SK-N-SH treated with all-trans-retinoic acid at 6 μM for 48 hours (cell line): Measurements from ENCODE around the gene IL18.

Experiments used
- ATAC-seq: fragments of 200-7000 bp; cut with Tn5 transposase; 3 replicates; pipeline ENCODE4 v1.9.1; 2020; ENCODE audit warnings: mild to moderate bottlenecking, moderate library complexity
- ARNTL ChIP-seq: fragments of 450-650 bp; formaldehyde crosslinking; IDR thresholded peaks from 2 replicates; pipeline ENCODE4 v1.5.0; 2020; ENCODE audit warnings: low read depth, mild to moderate bottlenecking, moderate library complexity, borderline replicate concordance
- BACH2 ChIP-seq: fragments of 250-450 bp; sonication (Bioruptor Pico); IDR thresholded peaks from 2 replicates; pipeline ENCODE4 v1.9.0; 2021; ENCODE audit warnings: mild to moderate bottlenecking, borderline replicate concordance
- CREB5 ChIP-seq: fragments of 250-450 bp; sonication (Bioruptor Pico); IDR thresholded peaks from 2 replicates; pipeline ENCODE4 v1.5.1; 2020; ENCODE audit warnings: low read depth, mild to moderate bottlenecking, moderate library complexity
- CSDC2 ChIP-seq: fragments of 250-450 bp; sonication (Bioruptor Pico); IDR thresholded peaks from 2 replicates; pipeline ENCODE4 v1.5.0; 2020; ENCODE audit warnings: mild to moderate bottlenecking, moderate library complexity
- ESRRG ChIP-seq: fragments of 250-450 bp; sonication (Bioruptor Pico); IDR thresholded peaks from 2 replicates; pipeline ENCODE4 v1.6.1; 2021; ENCODE audit warnings: mild to moderate bottlenecking
- GLIS3 ChIP-seq: fragments of 250-450 bp; sonication (Bioruptor Pico); IDR thresholded peaks from 2 replicates; pipeline ENCODE4 v1.5.0; 2020; ENCODE audit warnings: mild to moderate bottlenecking, moderate library complexity
- ISL1 ChIP-seq: fragments of 250-450 bp; sonication (Bioruptor Pico); IDR thresholded peaks from 2 replicates; pipeline ENCODE4 v2.1.2; 2022; ENCODE audit warnings: mild to moderate bottlenecking, moderate library complexity
- OSR1 ChIP-seq: fragments of 250-450 bp; sonication (Bioruptor Pico); IDR thresholded peaks from 2 replicates; pipeline ENCODE4 v1.8.0; 2022; ENCODE audit warnings: moderate library complexity, mild to moderate bottlenecking, inconsistent platforms
- PATZ1 ChIP-seq: fragments of 250-450 bp; sonication (Bioruptor Pico); IDR thresholded peaks from 2 replicates; pipeline ENCODE4 v1.8.0; 2020; ENCODE audit warnings: mild to moderate bottlenecking, moderate library complexity, borderline replicate concordance
- POU6F1 ChIP-seq: fragments of 250-450 bp; sonication (Bioruptor Pico); IDR thresholded peaks from 2 replicates; pipeline ENCODE4 v1.8.0; 2021; ENCODE audit warnings: low read depth, mild to moderate bottlenecking, moderate library complexity, borderline replicate concordance
- PPARA ChIP-seq: fragments of 250-450 bp; sonication (Bioruptor Pico); IDR thresholded peaks from 2 replicates; pipeline ENCODE4 v1.5.0; 2020; ENCODE audit warnings: mild to moderate bottlenecking, borderline replicate concordance
- RARB ChIP-seq: fragments of 250-450 bp; sonication (Bioruptor Pico); IDR thresholded peaks from 2 replicates; pipeline ENCODE4 v1.8.0; 2021; ENCODE audit warnings: mild to moderate bottlenecking, moderate library complexity
- SNAI2 ChIP-seq: fragments of 250-450 bp; sonication (Bioruptor Pico); IDR thresholded peaks from 2 replicates; pipeline ENCODE4 v1.5.0; 2020; ENCODE audit warnings: mild to moderate bottlenecking, moderate library complexity
- TCF4 ChIP-seq: fragments of 250-450 bp; sonication (Bioruptor Pico); IDR thresholded peaks from 2 replicates; pipeline ENCODE4 v1.8.0; 2021; ENCODE audit warnings: mild to moderate bottlenecking, moderate library complexity, borderline replicate concordance
- TOX ChIP-seq: fragments of 250-450 bp; sonication (Bioruptor Pico); IDR thresholded peaks from 2 replicates; pipeline ENCODE4 v1.8.0; 2021; ENCODE audit warnings: mild to moderate bottlenecking, moderate library complexity, borderline replicate concordance
- TSHZ2 ChIP-seq: fragments of 250-450 bp; sonication (Bioruptor Pico); IDR thresholded peaks from 2 replicates; pipeline ENCODE4 v1.5.0; 2020; ENCODE audit warnings: mild to moderate bottlenecking, moderate library complexity
- ZC3H10 ChIP-seq: fragments of 250-450 bp; sonication (Bioruptor Pico); IDR thresholded peaks from 2 replicates; pipeline ENCODE4 v1.5.1; 2021; ENCODE audit warnings: mild to moderate bottlenecking, moderate library complexity
- ZFP3 ChIP-seq: fragments of 250-450 bp; sonication (Bioruptor Pico); IDR thresholded peaks from 2 replicates; pipeline ENCODE4 v1.5.0; 2020; ENCODE audit warnings: mild to moderate bottlenecking, moderate library complexity
- ZFP30 ChIP-seq: fragments of 450-650 bp; formaldehyde crosslinking; IDR thresholded peaks from 2 replicates; pipeline ENCODE4 v1.5.0; 2022; ENCODE audit warnings: mild to moderate bottlenecking, moderate library complexity
- ZNF565 ChIP-seq: fragments of 450-650 bp; formaldehyde crosslinking; conservative IDR thresholded peaks from 2 replicates; pipeline ENCODE4 v1.5.0; 2020; ENCODE audit warnings: low read depth, mild to moderate bottlenecking, moderate library complexity
- ZNF70 ChIP-seq: fragments of 450-650 bp; formaldehyde crosslinking; IDR thresholded peaks from 2 replicates; pipeline ENCODE4 v1.5.0; 2020; ENCODE audit warnings: mild to moderate bottlenecking, moderate library complexity
- ZNF8 ChIP-seq: fragments of 450-650 bp; formaldehyde crosslinking; IDR thresholded peaks from 2 replicates; pipeline ENCODE4 v1.5.0; 2020; ENCODE audit warnings: mild to moderate bottlenecking, moderate library complexity
- TF ChIP-seq, protein P1 (sequence below): fragments of 250-450 bp; sonication (Bioruptor Pico); IDR thresholded peaks from 2 replicates; pipeline ENCODE4 v1.5.1; 2021; ENCODE audit warnings: mild to moderate bottlenecking, moderate library complexity

Gene IL18

DNA sequence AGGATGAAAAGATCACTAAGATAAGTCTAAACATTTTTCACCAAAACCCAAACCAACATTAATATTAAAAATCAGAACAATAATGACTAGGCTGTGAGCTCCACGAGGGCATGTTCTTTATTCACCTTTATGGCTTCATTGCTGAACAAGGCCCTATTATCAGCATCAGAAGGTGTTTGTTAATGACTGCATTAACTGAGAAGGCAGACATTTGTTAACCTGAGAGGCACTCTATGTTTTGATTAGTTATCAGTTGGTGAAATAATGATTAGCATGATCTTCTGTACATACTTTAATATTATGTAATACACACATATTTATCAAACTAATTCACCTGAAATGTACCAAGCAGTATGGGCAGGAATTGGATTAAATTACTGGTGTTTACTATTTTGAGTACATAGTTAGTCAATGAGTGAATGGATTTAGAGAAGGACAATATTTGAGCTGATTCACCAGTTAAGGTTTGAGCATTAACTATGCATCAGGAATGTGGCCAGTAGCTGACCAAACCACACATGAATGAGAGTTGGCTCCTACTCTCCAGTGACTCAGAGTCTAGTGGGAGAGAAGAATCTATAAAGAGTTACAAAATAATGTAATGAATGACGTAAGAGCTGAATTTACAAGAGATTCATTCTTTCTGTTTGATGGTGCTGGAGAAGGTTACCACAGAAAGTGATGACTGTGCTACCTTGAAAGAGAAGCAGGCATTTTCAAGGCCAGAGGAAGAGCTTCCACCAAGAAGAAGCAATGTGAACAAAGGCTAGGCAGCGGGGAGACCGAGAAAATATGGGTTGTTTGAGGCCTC lies 6.7 kb downstream of the IL18 start (continued):
- no peak for TF ChIP-seq ZNF70 (CRISPR knock-in tag)
- no peak for TF ChIP-seq BACH2 (CRISPR knock-in tag)
- TF ChIP-seq SNAI2 (CRISPR knock-in tag), result no peak
- no peak for TF ChIP-seq CSDC2 (CRISPR knock-in tag)
- peak; percentile 82 for TF ChIP-seq ISL1
- no peak for TF ChIP-seq PATZ1 (CRISPR knock-in tag)
- TF ChIP-seq ARNTL (CRISPR knock-in tag), result no peak
- TF ChIP-seq GLIS3 (CRISPR knock-in tag), result no peak
- no peak for TF ChIP-seq RARB (CRISPR knock-in tag)
- no peak for TF ChIP-seq ZFP30 (CRISPR knock-in tag)
- TF ChIP-seq ZC3H10 (CRISPR knock-in tag), result no peak
- no peak for TF ChIP-seq OSR1
- TF ChIP-seq ZNF8 (CRISPR knock-in tag), result no peak
- TF ChIP-seq TOX, result no peak; the same call in 1 of the 2 replicates

DNA sequence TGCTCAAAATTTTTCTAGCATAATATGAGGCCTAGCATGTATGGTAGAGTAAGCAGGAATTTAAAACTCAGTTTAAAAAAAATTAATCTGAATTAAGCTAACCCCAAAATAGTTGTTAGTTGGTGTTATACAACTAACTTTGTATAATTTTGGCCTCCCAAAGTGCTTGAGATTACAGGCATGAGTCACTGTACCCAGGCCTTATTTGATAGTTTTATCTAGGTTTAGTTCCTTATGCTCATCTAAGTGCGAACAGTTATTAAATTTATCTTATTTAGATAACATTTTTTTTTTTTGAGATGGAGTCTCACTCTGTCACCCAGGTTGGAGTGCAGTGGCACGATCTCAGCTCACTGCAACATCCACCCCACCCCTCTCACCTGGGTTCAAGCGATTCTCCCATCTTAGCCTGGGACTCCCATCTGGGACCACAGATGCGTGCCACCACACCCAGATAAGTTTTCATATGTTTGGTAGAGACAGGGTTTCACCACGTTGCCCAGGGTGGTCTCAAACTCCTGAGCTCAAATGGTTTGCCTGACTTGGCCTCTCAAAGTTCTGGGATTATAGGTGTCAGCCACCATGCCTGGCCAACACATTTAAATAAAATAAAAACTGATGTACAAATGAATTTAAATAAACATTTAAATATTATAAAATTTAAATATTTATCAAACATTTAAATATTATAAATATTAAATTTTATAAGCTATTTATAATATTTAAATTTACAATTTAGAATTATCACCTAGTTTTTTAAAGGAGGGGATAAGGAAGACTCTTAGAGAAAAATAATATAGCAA lies 7.5 kb downstream of the IL18 start:
- ATAC-seq, result no peak
- no peak for TF ChIP-seq ZNF565 (CRISPR knock-in tag)
- no peak for TF ChIP-seq ZFP3 (CRISPR knock-in tag)
- no peak for TF ChIP-seq OSR1
- TF ChIP-seq TSHZ2 (CRISPR knock-in tag), result no peak
- TF ChIP-seq ZFP30 (CRISPR knock-in tag), result no peak
- no peak for TF ChIP-seq TCF4
- TF ChIP-seq, protein P1, sequence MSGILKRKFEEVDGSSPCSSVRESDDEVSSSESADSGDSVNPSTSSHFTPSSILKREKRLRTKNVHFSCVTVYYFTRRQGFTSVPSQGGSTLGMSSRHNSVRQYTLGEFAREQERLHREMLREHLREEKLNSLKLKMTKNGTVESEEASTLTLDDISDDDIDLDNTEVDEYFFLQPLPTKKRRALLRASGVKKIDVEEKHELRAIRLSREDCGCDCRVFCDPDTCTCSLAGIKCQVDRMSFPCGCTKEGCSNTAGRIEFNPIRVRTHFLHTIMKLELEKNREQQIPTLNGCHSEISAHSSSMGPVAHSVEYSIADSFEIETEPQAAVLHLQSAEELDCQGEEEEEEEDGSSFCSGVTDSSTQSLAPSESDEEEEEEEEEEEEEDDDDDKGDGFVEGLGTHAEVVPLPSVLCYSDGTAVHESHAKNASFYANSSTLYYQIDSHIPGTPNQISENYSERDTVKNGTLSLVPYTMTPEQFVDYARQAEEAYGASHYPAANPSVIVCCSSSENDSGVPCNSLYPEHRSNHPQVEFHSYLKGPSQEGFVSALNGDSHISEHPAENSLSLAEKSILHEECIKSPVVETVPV (CRISPR knock-in tag), result no peak
- no peak for TF ChIP-seq ZNF70 (CRISPR knock-in tag)
- no peak for TF ChIP-seq ARNTL (CRISPR knock-in tag)
- TF ChIP-seq PPARA (CRISPR knock-in tag), result no peak
- TF ChIP-seq ZC3H10 (CRISPR knock-in tag), result no peak
- no peak for TF ChIP-seq ESRRG (CRISPR knock-in tag)
- no peak for TF ChIP-seq RARB (CRISPR knock-in tag)
- TF ChIP-seq POU6F1 (CRISPR knock-in tag), result no peak
- TF ChIP-seq CREB5, result no peak
- TF ChIP-seq TOX, result no peak
- no peak for TF ChIP-seq BACH2 (CRISPR knock-in tag)
- no peak for TF ChIP-seq SNAI2 (CRISPR knock-in tag)
- no peak for TF ChIP-seq GLIS3 (CRISPR knock-in tag)
- TF ChIP-seq CSDC2 (CRISPR knock-in tag), result no peak
